ENCODE data around the gene TBC1D22A. TPM values are rescaled to one million over a fixed set of nuclear protein-coding genes. Genes with fewer than 3 reads are reported as not detected.

Gene TBC1D22A
- total and polyA plus RNA-seq, 2 experiments from 2014 or later: 9.6 to 13.3 TPM

DNA sequence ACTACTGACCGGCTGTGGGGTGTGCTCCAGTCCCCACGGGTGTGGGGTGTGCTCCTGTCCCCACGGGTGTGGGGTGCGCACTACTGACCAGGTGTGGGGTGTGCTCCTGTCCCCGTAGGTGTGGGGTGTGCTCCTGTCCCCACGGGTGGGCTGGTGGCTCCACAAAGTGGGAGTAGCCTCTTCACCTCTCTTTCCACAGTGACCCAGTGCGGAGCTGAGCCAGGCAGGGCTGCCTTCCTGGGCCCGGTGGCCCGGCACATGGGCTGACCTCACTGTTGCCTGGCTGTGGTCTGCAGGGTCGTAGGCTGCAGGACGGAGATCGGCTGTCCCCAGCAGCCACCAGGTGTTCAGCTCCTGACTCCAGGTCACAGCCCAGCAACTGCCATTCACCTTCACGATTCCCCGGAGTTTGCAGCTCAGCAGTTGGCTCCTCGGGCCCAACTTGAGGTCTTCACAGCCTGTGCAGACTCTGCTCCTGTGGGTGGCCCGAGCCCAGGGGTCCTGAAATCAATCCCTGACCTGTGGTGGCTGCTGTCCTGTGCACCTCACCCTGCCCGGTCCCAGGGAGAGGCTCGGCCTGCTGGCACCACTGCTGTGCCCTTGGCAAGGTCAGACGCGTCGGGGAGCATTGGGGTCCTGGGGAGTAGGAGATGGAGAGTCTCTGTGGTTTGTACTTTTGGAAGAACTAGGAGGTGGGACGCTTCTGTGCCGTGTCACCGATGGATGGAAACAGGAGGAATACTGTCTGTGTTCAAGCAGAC, 414.3 kb downstream of the TBC1D22A start:
- no peak overlapping the region for H3K27ac ChIP-seq (ENCODE audit: low read depth)
- TF ChIP-seq, protein P1, sequence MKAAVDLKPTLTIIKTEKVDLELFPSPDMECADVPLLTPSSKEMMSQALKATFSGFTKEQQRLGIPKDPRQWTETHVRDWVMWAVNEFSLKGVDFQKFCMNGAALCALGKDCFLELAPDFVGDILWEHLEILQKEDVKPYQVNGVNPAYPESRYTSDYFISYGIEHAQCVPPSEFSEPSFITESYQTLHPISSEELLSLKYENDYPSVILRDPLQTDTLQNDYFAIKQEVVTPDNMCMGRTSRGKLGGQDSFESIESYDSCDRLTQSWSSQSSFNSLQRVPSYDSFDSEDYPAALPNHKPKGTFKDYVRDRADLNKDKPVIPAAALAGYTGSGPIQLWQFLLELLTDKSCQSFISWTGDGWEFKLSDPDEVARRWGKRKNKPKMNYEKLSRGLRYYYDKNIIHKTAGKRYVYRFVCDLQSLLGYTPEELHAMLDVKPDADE (IDR thresholded peaks at IDR 0.05): no peak
- TF ChIP-seq CREB1 (CRISPR knock-in tag; IDR thresholded peaks at IDR 0.05; ENCODE audit: low read depth): no peak
- no peak for TF ChIP-seq EZH2 (IDR thresholded peaks at IDR 0.05; ENCODE audit: low read depth, unreplicated experiment)
- H3K27me3 ChIP-seq (ENCODE audit: insufficient read depth): no peaks in the 10 kb centered on the region
- ATAC-seq: no peak
- Mint-ChIP-seq H3K27me3 (ENCODE audit: insufficient read depth, low read depth, poor library complexity) (no peaks in the 10 kb centered on the region), H3K4me1 (no peaks in the 10 kb centered on the region), H3K27ac (no peak overlapping the region), H3K9me3 (peaks cover 39% of the 10 kb centered on the region), H3K4me3 (no peak overlapping the region), H3K36me3 (ENCODE audit: low read depth) (peaks cover 29% of the 10 kb centered on the region; the same call in 2 of the 3 replicates)
- H3K4me2 ChIP-seq: no peak overlapping the region
- no peak overlapping the region for H2AFZ ChIP-seq
- H4K20me1 ChIP-seq (replicated peaks; ENCODE audit: insufficient read depth): no peaks in the 10 kb centered on the region
- no peak for DNase-seq (ENCODE audit: low spot score)
- no peaks in the 10 kb centered on the region for H3K4me1 ChIP-seq (ENCODE audit: insufficient read depth)
- H3K4me3 ChIP-seq: no peak overlapping the region
- H3K9me2 ChIP-seq (ENCODE audit: insufficient read depth): no peaks in the 10 kb centered on the region
- H3K79me2 ChIP-seq (replicated peaks; ENCODE audit: insufficient read depth): no peaks in the 10 kb centered on the region
- no peaks in the 10 kb centered on the region for H3F3A ChIP-seq (replicated peaks; ENCODE audit: low read depth)
- 0 out of 2 replicates have a peak, but pooled peaks cover 1% of the 10 kb centered on the region for H3K36me3 ChIP-seq (ENCODE audit: insufficient read depth)

DNA sequence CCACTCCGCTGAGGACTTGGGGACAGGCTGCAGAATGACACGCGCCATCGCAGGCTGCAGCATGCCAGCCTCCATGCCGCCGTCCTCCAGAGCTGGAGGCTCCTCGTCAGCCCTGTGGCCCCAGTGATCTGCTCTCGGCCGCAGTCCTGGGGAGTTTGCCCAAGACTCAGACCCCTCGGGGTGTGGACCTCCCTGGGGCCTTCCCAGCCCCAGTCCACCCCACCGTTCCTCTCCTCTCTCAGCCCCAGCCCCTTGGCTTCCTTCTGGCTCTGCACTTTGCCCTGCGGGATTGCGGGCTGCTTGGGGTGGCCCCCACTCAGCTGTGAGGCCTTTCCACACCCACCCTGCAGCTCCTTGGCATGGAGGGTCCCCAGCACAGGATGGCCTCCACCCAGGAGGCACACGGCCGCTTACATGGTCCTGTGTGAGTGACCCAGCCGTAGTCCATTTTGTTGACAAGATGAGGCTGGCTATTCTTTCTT, 414.9 kb downstream of the TBC1D22A start:
- DNase-seq (ENCODE audit: low spot score) (no peak), ATAC-seq (no peak)
- H3K27ac Mint-ChIP-seq: no peak overlapping the region
- 0 out of 2 replicates have a peak, but pooled peaks cover 4% of the 10 kb centered on the region for H3K36me3 ChIP-seq (ENCODE audit: insufficient read depth)
- H3K4me1 Mint-ChIP-seq: no peaks in the 10 kb centered on the region
- no peaks in the 10 kb centered on the region for H3F3A ChIP-seq (replicated peaks; ENCODE audit: low read depth)
- no peak overlapping the region for H3K4me2 ChIP-seq
- no peaks in the 10 kb centered on the region for H3K9me2 ChIP-seq (ENCODE audit: insufficient read depth)
- H3K27me3 ChIP-seq (ENCODE audit: insufficient read depth): no peaks in the 10 kb centered on the region
- no peaks in the 10 kb centered on the region for H3K4me1 ChIP-seq (ENCODE audit: insufficient read depth)
- H3K27me3 Mint-ChIP-seq (ENCODE audit: insufficient read depth, low read depth, poor library complexity): no peaks in the 10 kb centered on the region
- H2AFZ ChIP-seq: no peak overlapping the region
- no peaks in the 10 kb centered on the region for H3K79me2 ChIP-seq (replicated peaks; ENCODE audit: insufficient read depth)
- no peaks in the 10 kb centered on the region for H4K20me1 ChIP-seq (replicated peaks; ENCODE audit: insufficient read depth)
- H3K9me3 Mint-ChIP-seq: peaks cover 45% of the 10 kb centered on the region
- H3K4me3 Mint-ChIP-seq: no peak overlapping the region
- no peak overlapping the region for H3K4me3 ChIP-seq
- peaks cover 34% of the 10 kb centered on the region; the same call in 2 of the 3 replicates for H3K36me3 Mint-ChIP-seq (ENCODE audit: low read depth)
- H3K27ac ChIP-seq (ENCODE audit: low read depth): no peak overlapping the region
- TF ChIP-seq, protein P1 (IDR thresholded peaks at IDR 0.05): no peak
- TF ChIP-seq, protein P2, sequence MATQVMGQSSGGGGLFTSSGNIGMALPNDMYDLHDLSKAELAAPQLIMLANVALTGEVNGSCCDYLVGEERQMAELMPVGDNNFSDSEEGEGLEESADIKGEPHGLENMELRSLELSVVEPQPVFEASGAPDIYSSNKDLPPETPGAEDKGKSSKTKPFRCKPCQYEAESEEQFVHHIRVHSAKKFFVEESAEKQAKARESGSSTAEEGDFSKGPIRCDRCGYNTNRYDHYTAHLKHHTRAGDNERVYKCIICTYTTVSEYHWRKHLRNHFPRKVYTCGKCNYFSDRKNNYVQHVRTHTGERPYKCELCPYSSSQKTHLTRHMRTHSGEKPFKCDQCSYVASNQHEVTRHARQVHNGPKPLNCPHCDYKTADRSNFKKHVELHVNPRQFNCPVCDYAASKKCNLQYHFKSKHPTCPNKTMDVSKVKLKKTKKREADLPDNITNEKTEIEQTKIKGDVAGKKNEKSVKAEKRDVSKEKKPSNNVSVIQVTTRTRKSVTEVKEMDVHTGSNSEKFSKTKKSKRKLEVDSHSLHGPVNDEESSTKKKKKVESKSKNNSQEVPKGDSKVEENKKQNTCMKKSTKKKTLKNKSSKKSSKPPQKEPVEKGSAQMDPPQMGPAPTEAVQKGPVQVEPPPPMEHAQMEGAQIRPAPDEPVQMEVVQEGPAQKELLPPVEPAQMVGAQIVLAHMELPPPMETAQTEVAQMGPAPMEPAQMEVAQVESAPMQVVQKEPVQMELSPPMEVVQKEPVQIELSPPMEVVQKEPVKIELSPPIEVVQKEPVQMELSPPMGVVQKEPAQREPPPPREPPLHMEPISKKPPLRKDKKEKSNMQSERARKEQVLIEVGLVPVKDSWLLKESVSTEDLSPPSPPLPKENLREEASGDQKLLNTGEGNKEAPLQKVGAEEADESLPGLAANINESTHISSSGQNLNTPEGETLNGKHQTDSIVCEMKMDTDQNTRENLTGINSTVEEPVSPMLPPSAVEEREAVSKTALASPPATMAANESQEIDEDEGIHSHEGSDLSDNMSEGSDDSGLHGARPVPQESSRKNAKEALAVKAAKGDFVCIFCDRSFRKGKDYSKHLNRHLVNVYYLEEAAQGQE (IDR thresholded peaks at IDR 0.05; ENCODE audit: unreplicated experiment): no peak
- no peak for TF ChIP-seq POLR2AphosphoS5 (IDR thresholded peaks at IDR 0.05; ENCODE audit: low read depth)
- TF ChIP-seq STAT1 (IDR thresholded peaks at IDR 0.05; ENCODE audit: unreplicated experiment): no peak
- no peak for TF ChIP-seq CREB1 (CRISPR knock-in tag; IDR thresholded peaks at IDR 0.05; ENCODE audit: low read depth)
- TF ChIP-seq ZNF114 (CRISPR knock-in tag; IDR thresholded peaks at IDR 0.05): no peak
- no peak for TF ChIP-seq JUNB (IDR thresholded peaks at IDR 0.05; ENCODE audit: unreplicated experiment)
- TF ChIP-seq NANOG (IDR thresholded peaks at IDR 0.05; ENCODE audit: borderline replicate concordance): no peak
